Hippocampal formation (tissue), 2 donors: ENCODE data around the gene LRIT1.
A peak's percentile ranks its signal among the peaks of the same experiment; 100 is the strongest.

Experiments used
- DNase-seq, 2 donors: peaks; one replicate each; lab custom pipeline; 2025; lab: John Stamatoyannopoulos, UW

The LRIT1 gene

GRCh38 chr10:84254552-84255478 lies 13.5 kb upstream of the LRIT1 start:
- no peak for DNase-seq

GRCh38 chr10:84248794-84249193 lies 7.4 kb upstream of the LRIT1 start:
- no peak for DNase-seq

- no peak for DNase-seq
Measured at GRCh38 chr10:84247496-84247895, 6.2 kb upstream of the LRIT1 start.

- DNase-seq = peak; percentile 95 to 97
Measured at GRCh38 chr10:84244651-84245270, 3.4 kb upstream of the LRIT1 start, which contains the start of gene RGR. RGR (plus strand) TSS chr10:84245053; CDS start chr10:84245091, 38 bp downstream.

- DNase-seq = no peak
Measured at GRCh38 chr10:84243759-84244158, 2.4 kb upstream of the LRIT1 start.

- no peak for DNase-seq
Measured at GRCh38 chr10:84238909-84239308, 2.4 kb downstream of the LRIT1 start.

- no peak for DNase-seq
Measured at GRCh38 chr10:84237199-84238051, 3.9 kb downstream of the LRIT1 start.

GRCh38 chr10:84236807-84237198 lies 4.5 kb downstream of the LRIT1 start:
- no peak for DNase-seq

- DNase-seq = no peak
Measured at GRCh38 chr10:84235096-84235495, 6.2 kb downstream of the LRIT1 start.

- DNase-seq = no peak
Measured at GRCh38 chr10:84234479-84234878, 6.9 kb downstream of the LRIT1 start.

- no peak for DNase-seq
Measured at GRCh38 chr10:84233940-84234339, 7.4 kb downstream of the LRIT1 start.

- no peak for DNase-seq
Measured at GRCh38 chr10:84232376-84232775, 9.0 kb downstream of the LRIT1 start.

GRCh38 chr10:84230359-84230758 lies 11.0 kb downstream of the LRIT1 start:
- no peak for DNase-seq

GRCh38 chr10:84227810-84228209 lies 13.5 kb downstream of the LRIT1 start:
- no peak for DNase-seq

- DNase-seq = no peak
Measured at GRCh38 chr10:84226616-84227015, 14.7 kb downstream of the LRIT1 start.

GRCh38 chr10:84225427-84226173 lies 15.7 kb downstream of the LRIT1 start, which contains the start of gene LRIT2:
LRIT2 (minus strand) TSS chr10:84225544; CDS start chr10:84225520, 24 bp downstream.
- no peak for DNase-seq

GRCh38 chr10:84224411-84225028 lies 16.8 kb downstream of the LRIT1 start:
- no peak for DNase-seq

- no peak for DNase-seq
Measured at GRCh38 chr10:84221916-84222315, 19.4 kb downstream of the LRIT1 start.

- DNase-seq = no peak
Measured at GRCh38 chr10:84217746-84218145, 23.6 kb downstream of the LRIT1 start.

GRCh38 chr10:84216834-84217233 lies 24.5 kb downstream of the LRIT1 start:
- no peak for DNase-seq
